ENCODE measurements around the gene EPHA8. TPM values are rescaled to one million over a fixed set of nuclear protein-coding genes. Genes with fewer than 3 reads are reported as not detected.

Gene EPHA8
- total RNA-seq, 2 experiments from 2014 or later, result not detected

- no peak overlapping the region for H3K27ac Mint-ChIP-seq
- no peak for ATAC-seq
- H3K36me3 Mint-ChIP-seq (ENCODE audit: low read depth), result no peaks in the 10 kb centered on the region
- H3K4me1 Mint-ChIP-seq, result no peaks in the 10 kb centered on the region
- ChIA-PET POLR2A (interaction anchor here (0.6 kb wide), 1 partner anchor 400 kb away, joined by 9 read pairs; no protein-coding TSS in a partner anchor), CTCF (no interaction called here)
- intact Hi-C loops (cut with DNase I, micrococcal nuclease), result no loop called here
- H3K27me3 Mint-ChIP-seq, result peaks cover 26% of the 10 kb centered on the region
- DNase-seq, result no peak
- H3K9me3 Mint-ChIP-seq (ENCODE audit: low read depth), result no peaks in the 10 kb centered on the region
- no peak overlapping the region for H3K4me3 Mint-ChIP-seq
Measured at GRCh38 chr1:22633697-22634463, 70.6 kb downstream of the EPHA8 start.

- no peak overlapping the region for H3K27ac Mint-ChIP-seq
- DNase-seq (no peak), ATAC-seq (no peak)
- no peaks in the 10 kb centered on the region for H3K9me3 Mint-ChIP-seq (ENCODE audit: low read depth)
- CTCF ChIA-PET, result interaction anchor here (0.8 kb wide), 1 partner anchor 351 kb away, joined by 3 read pairs; no protein-coding TSS in a partner anchor
- H3K4me1 Mint-ChIP-seq, result no peaks in the 10 kb centered on the region
- H3K36me3 Mint-ChIP-seq (ENCODE audit: low read depth), result no peaks in the 10 kb centered on the region
- peaks cover 14% of the 10 kb centered on the region for H3K27me3 Mint-ChIP-seq
- intact Hi-C loops (cut with DNase I, micrococcal nuclease), result no loop called here
- POLR2A ChIA-PET, result no interaction called here
- H3K4me3 Mint-ChIP-seq, result no peak overlapping the region
Measured at GRCh38 chr1:22635436-22635835, 72.1 kb downstream of the EPHA8 start.

GRCh38 chr1:22636353-22636752, 73.1 kb downstream of the EPHA8 start, which contains the start of gene C1QA:
Gene C1QA (plus strand): TSS chr1:22636628. CDS start chr1:22637617, 989 bp downstream.
- Mint-ChIP-seq H3K36me3 (ENCODE audit: low read depth) (no peaks in the 10 kb centered on the region), H3K4me1 (no peaks in the 10 kb centered on the region), H3K4me3 (no peak within 1 kb of the TSS), H3K27me3 (peaks cover 17% of the 10 kb centered on the region), H3K9me3 (ENCODE audit: low read depth) (no peaks in the 10 kb centered on the region), H3K27ac (no peak within 1 kb of the TSS)
- ATAC-seq, result no peak
- intact Hi-C loops (cut with DNase I, micrococcal nuclease), result no loop called here
- CTCF ChIA-PET, result no interaction called here
- POLR2A ChIA-PET, result no interaction called here
- no peak for DNase-seq

GRCh38 chr1:22636927-22637326, 73.6 kb downstream of the EPHA8 start:
- no peak overlapping the region for H3K27ac Mint-ChIP-seq
- ChIA-PET CTCF (no interaction called here), POLR2A (no interaction called here)
- no peak for ATAC-seq
- intact Hi-C loops (cut with DNase I, micrococcal nuclease), result no loop called here
- H3K4me1 Mint-ChIP-seq, result no peaks in the 10 kb centered on the region
- no peaks in the 10 kb centered on the region for H3K36me3 Mint-ChIP-seq (ENCODE audit: low read depth)
- no peaks in the 10 kb centered on the region for H3K9me3 Mint-ChIP-seq (ENCODE audit: low read depth)
- H3K4me3 Mint-ChIP-seq, result no peak overlapping the region
- H3K27me3 Mint-ChIP-seq, result peaks cover 14% of the 10 kb centered on the region
- DNase-seq, result no peak

GRCh38 chr1:22637907-22638445, 74.7 kb downstream of the EPHA8 start:
- Mint-ChIP-seq H3K27me3 (peaks cover 14% of the 10 kb centered on the region), H3K4me1 (no peaks in the 10 kb centered on the region), H3K36me3 (ENCODE audit: low read depth) (no peaks in the 10 kb centered on the region), H3K27ac (no peak overlapping the region), H3K9me3 (ENCODE audit: low read depth) (no peaks in the 10 kb centered on the region), H3K4me3 (no peak overlapping the region)
- ATAC-seq (no peak), DNase-seq (no peak)
- intact Hi-C loops (cut with DNase I, micrococcal nuclease), result no loop called here
- CTCF ChIA-PET, result no interaction called here
- POLR2A ChIA-PET, result no interaction called here

- no peaks in the 10 kb centered on the region for H3K36me3 Mint-ChIP-seq (ENCODE audit: low read depth)
- no peak for DNase-seq
- H3K4me3 Mint-ChIP-seq, result no peak overlapping the region
- no peaks in the 10 kb centered on the region for H3K4me1 Mint-ChIP-seq
- no peak overlapping the region for H3K27ac Mint-ChIP-seq
- intact Hi-C loops (cut with DNase I, micrococcal nuclease), result no loop called here
- ChIA-PET CTCF (no interaction called here), POLR2A (no interaction called here)
- no peaks in the 10 kb centered on the region for H3K9me3 Mint-ChIP-seq (ENCODE audit: low read depth)
- peaks cover 12% of the 10 kb centered on the region for H3K27me3 Mint-ChIP-seq
- ATAC-seq, result no peak
Measured at GRCh38 chr1:22638476-22639234, 75.4 kb downstream of the EPHA8 start.

GRCh38 chr1:22639286-22639685, 76.0 kb downstream of the EPHA8 start:
- no peak overlapping the region for H3K4me3 Mint-ChIP-seq
- ChIA-PET CTCF (no interaction called here), POLR2A (no interaction called here)
- no peak for ATAC-seq
- no peaks in the 10 kb centered on the region for H3K36me3 Mint-ChIP-seq (ENCODE audit: low read depth)
- H3K4me1 Mint-ChIP-seq, result no peaks in the 10 kb centered on the region
- no peaks in the 10 kb centered on the region for H3K9me3 Mint-ChIP-seq (ENCODE audit: low read depth)
- H3K27ac Mint-ChIP-seq, result no peak overlapping the region
- intact Hi-C loops (cut with DNase I, micrococcal nuclease), result no loop called here
- no peak for DNase-seq
- H3K27me3 Mint-ChIP-seq, result peaks cover 11% of the 10 kb centered on the region

GRCh38 chr1:22641247-22641646, 78.0 kb downstream of the EPHA8 start:
- ATAC-seq, result no peak
- intact Hi-C loops (cut with DNase I, micrococcal nuclease), result no loop called here
- H3K27ac Mint-ChIP-seq, result no peak overlapping the region
- no peaks in the 10 kb centered on the region for H3K36me3 Mint-ChIP-seq (ENCODE audit: low read depth)
- no peak overlapping the region for H3K4me3 Mint-ChIP-seq
- DNase-seq, result no peak
- H3K4me1 Mint-ChIP-seq, result no peaks in the 10 kb centered on the region
- H3K27me3 Mint-ChIP-seq, result peaks cover 12% of the 10 kb centered on the region
- POLR2A ChIA-PET, result no interaction called here
- CTCF ChIA-PET, result interaction anchor here (0.7 to 1.3 kb wide), 7 partner anchors 9 to 509 kb away, joined by 3 to 9 read pairs (median 3); no protein-coding TSS in a partner anchor
- no peaks in the 10 kb centered on the region for H3K9me3 Mint-ChIP-seq (ENCODE audit: low read depth)

- Mint-ChIP-seq H3K36me3 (ENCODE audit: low read depth) (no peaks in the 10 kb centered on the region), H3K4me3 (no peak overlapping the region), H3K27ac (no peak overlapping the region), H3K4me1 (no peaks in the 10 kb centered on the region), H3K27me3 (peaks cover 9% of the 10 kb centered on the region), H3K9me3 (ENCODE audit: low read depth) (no peaks in the 10 kb centered on the region)
- intact Hi-C loops (cut with DNase I, micrococcal nuclease), result loop anchor here (1.0 to 2.0 kb wide), 2 partner anchors 222 to 509 kb away; no protein-coding TSS in a partner anchor
- ChIA-PET POLR2A (no interaction called here), CTCF (interaction anchor here (0.9 to 1.3 kb wide), 7 partner anchors 9 to 258 kb away, joined by 3 to 9 read pairs (median 3); no protein-coding TSS in a partner anchor)
- DNase-seq, result peak; percentile 85
- ATAC-seq, result peak; percentile 86
Measured at GRCh38 chr1:22641906-22642636, 78.8 kb downstream of the EPHA8 start.

GRCh38 chr1:22643381-22643780, 80.1 kb downstream of the EPHA8 start, which contains the start of gene C1QC:
Gene C1QC (plus strand): TSS chr1:22643633. CDS start chr1:22644024, 391 bp downstream.
- no peak for ATAC-seq
- Mint-ChIP-seq H3K9me3 (ENCODE audit: low read depth) (no peaks in the 10 kb centered on the region), H3K36me3 (ENCODE audit: low read depth) (no peaks in the 10 kb centered on the region), H3K27ac (no peak within 1 kb of the TSS), H3K4me3 (no peak within 1 kb of the TSS), H3K27me3 (peaks cover 6% of the 10 kb centered on the region), H3K4me1 (no peaks in the 10 kb centered on the region)
- intact Hi-C loops (cut with DNase I, micrococcal nuclease), result loop anchor here in 1 of 2 experiments (2.0 kb wide), 1 partner anchor 511 kb away; no protein-coding TSS in a partner anchor
- DNase-seq, result no peak
- POLR2A ChIA-PET, result no interaction called here
- CTCF ChIA-PET, result no interaction called here

GRCh38 chr1:22643928-22644327, 80.6 kb downstream of the EPHA8 start:
- POLR2A ChIA-PET, result no interaction called here
- no peaks in the 10 kb centered on the region for H3K36me3 Mint-ChIP-seq (ENCODE audit: low read depth)
- no peaks in the 10 kb centered on the region for H3K4me1 Mint-ChIP-seq
- CTCF ChIA-PET, result no interaction called here
- intact Hi-C loops (cut with DNase I, micrococcal nuclease), result loop anchor here in 1 of 2 experiments (2.0 kb wide), 1 partner anchor 511 kb away; no protein-coding TSS in a partner anchor
- no peak overlapping the region for H3K4me3 Mint-ChIP-seq
- ATAC-seq, result no peak
- no peaks in the 10 kb centered on the region for H3K9me3 Mint-ChIP-seq (ENCODE audit: low read depth)
- no peak overlapping the region for H3K27ac Mint-ChIP-seq
- peaks cover 6% of the 10 kb centered on the region for H3K27me3 Mint-ChIP-seq
- no peak for DNase-seq
